SW 1271 (cell line): Measurements from ENCODE around the gene ACOT8.
A peak's percentile ranks its signal among the peaks of the same experiment; 100 is the strongest.
"Not testable (repeated sequence)": the region's sequence is repeated elsewhere in the genome, so short reads cannot be mapped to it uniquely, and the experiment has no call there.

ENCODE experiments used
- DNase-seq, 2 experiments: peaks; one replicate each; lab custom pipeline; 2025; lab: John Stamatoyannopoulos, UW

ACOT8 gene

DNA sequence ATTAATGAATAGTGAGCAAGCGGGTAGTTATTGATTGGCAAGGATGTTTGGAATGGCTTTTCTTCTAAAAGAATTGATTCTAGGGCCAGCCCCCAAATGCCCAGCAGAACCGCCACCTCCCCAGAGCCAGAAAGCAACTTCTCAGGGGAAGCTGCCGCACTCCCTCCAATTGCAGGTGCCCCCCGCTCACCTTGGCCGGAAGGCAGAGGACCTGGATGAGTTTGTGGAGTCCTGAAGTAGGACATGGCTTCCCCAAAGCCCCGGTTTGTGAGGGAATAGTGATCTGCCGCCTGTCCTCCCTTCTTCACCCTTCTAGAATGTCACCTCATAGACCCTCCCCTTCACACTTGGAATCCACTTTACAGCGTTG lies 30.1 kb upstream of the ACOT8 start, which contains the start of gene SPATA25:
Gene SPATA25, minus strand, starts transcription at position 277 of the 370 bp plus-strand sequence. Its CDS starts 32 bp downstream, at position 245.
- DNase-seq: no peak

DNA sequence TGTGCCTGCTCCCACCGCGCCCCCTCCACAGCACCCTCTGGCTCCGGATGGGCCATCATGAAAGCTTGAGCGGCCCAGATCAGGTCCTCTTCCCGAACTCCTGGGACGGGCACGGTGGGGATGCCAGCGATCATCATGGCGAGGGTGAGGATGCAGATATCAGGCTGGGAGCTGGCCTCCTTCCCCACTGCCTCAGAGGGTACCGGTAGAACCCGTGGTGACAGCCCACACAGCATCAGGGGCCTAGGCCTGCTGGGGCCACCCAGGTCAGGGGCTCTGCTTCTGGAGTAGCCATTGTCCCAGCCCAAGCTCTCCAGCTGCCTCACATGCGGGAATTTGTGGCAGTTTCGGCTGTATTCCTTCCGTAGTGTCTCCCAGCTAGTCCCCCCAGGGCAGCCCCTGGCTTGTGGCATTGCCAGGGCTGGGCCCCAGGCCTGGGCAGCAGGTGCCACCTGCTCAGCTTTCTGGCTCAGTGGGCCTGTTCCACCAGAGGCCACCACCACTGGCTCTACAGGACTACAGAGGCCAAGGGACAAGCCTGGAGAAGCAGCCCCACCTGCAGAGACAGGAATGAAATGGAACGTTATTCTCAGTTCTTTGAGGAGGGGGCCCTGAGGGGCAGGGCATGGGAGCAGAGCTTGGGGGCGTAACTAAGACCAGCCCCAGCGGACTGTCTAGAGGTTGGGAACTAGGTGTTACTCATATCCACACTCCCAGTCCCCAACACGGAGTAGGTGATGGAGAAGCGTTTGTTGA lies 29.6 kb upstream of the ACOT8 start:
- DNase-seq: no peak

DNA sequence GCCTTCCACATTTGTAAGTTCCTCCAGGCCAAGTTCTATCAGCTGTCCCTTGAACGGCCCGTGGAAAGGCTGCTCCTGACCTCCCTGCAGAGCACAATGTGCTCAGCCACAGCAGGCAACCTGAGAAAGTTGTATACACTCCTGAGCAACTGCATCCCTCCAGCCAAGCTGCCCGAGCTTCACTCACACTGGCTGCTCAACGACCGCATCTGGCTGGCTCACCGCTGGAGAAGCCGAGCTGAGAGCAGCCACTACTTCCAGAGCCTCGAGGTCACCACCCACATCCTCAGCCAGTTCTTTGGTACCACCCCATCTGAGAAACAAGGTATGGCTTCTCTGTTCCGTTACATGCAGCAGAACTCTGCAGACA lies 25.9 kb upstream of the ACOT8 start:
- no peak for DNase-seq

DNA sequence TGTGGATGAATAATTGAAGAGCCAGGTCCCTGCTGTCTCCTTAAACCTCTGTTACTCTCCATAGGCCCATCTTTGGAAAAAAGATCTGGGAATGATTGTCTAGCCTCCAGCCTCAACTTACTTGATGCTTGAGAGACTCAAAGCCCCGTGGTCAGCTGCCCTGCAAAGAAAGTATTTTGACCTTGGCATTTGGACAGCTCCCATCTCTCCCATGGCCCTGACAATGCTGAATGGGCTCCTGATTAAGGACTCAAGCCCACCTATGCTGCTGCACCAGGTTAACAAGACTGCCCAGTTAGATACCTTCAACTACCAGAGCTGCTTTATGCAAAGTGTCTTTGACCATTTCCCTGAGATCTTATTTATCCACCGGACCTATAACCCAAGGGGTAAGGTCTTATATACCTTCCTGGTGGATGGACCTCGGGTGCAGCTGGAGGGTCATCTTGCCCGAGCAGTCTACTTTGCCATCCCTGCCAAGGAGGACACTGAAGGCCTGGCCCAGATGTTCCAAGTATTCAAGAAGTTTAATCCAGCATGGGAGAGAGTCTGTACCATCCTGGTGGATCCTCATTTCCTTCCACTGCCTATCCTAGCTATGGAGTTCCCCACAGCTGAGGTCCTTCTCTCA lies 25.4 kb upstream of the ACOT8 start:
- DNase-seq: no peak

DNA sequence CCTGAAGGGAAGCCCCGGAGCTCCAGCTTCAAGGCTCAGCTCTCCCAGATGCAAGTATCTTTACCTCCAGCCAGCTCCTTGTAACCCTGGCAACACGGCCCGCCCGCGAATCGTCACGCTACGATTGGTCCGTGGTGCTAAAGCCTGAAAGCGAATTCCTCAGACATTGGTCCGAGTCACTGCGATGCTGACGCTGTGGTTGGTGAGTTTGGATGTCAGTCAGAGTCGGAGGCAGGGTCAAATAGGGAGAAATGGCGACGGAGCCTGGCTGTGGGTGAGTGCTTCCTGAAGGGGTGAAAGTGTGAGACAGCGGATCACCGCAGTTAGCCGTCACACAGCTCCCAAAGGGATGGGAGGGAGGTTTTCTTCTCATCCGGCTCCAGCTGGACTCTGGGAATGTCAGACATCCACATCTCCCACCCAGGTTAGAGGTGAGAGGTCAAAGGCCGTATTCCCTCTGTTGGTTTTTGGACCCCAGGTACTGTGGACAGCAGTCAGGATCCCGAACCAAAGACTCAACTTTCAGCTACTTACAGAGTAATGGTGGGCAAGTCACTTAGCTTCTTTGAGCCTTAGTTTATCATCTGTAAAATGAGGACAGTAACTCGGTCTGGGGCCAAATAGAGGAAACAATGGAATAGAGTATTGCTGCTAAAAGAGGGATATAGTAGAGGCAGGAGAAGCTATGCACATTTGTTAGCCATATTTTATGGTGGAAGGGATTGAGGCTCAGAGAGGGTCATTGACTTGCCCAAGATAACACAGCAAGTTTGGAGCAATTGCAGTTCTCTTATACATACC lies 24.0 kb upstream of the ACOT8 start, which contains the start of gene ZSWIM1:
Gene ZSWIM1, plus strand, starts transcription at position 240 of the 801 bp plus-strand sequence. CDS start 1,366 bp downstream, outside the sequence.
- DNase-seq: peak; percentile 96 to 98

DNA sequence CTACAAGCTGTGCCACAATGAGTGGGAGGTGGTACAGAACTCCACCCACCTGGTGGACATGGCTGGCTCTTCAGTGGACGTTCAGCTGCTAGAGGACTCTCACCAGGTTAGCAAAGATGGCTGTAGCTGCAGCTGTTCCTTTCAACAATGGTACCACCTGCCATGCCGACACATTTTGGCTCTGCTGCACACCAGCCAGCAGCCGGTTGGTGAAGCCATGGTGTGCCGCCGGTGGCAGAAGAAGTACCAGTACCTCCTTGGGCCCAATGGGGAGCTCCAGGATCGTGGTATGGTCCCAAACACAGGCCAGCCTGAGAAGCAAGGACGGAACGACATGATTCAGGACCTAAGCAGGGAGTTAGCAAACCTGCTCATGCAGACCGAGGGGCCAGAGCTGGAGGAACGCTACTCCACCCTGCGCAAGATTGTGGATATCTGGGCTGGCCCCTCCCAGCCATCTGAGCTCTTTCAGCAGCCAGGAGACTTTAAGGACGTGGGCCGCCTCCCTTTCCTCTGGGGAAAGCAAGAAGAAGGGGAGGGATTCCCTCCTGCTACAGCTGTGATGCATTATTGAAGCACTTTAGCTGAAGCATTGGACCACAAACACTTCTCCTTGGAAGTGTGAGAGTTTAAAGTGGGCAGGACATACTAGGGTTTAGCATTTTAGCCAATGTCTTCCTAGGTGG lies 21.0 kb upstream of the ACOT8 start:
- no peak for DNase-seq

DNA sequence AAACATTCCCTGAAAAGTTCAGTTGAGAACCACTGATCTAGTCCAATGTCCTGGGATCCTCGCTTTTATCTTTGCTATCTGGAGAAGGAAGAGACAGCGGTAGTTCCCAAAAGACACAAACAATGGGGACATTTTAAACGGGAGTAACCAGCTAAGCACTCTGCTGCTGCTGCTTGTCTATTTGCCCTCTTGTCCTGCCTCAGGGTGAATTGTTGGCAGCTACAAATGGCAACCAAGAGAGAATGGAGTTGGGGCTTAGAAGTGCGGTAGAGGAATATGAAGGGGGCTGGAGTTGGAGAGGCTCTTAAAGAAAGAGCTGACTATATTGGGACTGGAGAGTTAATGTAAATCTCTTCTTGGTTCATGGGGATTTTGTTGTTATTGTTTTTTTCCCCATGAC lies 17.4 kb upstream of the ACOT8 start:
- no peak for DNase-seq

DNA sequence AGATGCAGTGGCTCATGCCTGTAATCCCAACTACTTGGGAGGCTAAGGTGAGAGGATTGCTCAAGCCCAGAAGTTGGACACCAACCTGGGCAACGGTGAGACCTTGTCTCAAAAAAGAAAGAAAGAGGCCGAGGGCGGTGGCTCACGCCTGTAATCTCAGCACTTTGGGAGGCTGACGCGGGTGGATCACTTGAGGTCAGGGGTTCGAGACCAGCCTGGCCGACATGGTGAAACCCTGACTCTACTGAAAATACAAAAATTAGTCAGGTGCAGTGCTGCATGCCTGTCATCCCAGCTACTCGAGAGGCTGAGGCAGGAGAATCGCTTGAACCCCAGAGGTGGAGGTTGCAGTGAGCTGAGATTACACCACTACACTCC lies 16.9 kb upstream of the ACOT8 start:
- not testable (repeated sequence) for DNase-seq

DNA sequence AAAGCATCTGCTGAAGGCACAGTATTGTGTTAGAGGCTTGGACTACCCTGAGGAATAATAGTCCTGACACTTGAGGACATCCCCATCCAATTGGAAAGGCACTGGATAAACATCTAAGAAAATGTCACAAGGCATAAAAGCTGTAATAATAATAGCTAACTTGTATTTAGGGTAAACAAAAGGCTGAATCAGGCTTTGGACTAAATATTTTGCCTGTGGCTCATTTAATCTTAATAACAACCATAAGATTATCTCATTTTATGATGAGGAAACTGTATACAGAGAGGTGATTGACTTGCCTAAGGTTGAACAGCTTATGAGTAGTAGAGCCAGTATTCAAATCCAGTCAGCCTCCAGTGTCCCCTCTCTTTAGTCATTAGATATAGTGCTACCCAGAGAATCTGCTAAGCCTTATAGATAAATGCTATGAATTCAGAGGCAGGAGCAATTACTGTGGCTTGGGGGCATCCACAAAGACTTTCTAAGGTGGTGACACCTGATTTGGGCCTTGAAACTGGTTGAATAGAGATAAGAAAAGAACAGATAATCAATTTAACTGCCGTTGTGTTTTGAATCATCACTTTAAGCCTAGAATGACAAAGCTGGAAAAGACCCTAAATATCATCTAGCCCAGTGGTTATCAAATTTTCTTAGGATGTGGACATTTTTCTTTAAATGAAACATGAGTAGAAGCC lies 16.4 kb upstream of the ACOT8 start:
- no peak for DNase-seq

DNA sequence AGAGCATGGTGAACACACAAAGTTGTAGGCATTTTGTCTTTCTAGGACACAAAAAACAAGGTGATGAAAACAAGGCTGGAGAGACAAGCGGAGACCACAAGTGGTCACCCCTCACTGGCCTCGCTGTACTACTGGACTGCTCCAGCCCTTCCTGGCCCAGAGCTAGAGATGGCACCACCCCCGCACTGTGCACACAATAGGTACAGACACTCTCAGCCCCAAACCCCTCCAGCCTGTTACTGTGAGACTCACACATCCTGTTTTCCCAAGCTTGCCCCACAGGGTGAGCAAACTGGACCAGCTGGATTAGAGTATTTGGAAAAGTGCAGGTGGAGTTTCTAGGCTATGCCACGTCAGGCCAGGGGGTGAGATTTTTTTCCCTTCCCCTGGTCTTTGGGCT lies 15.4 kb upstream of the ACOT8 start:
- no peak for DNase-seq

DNA sequence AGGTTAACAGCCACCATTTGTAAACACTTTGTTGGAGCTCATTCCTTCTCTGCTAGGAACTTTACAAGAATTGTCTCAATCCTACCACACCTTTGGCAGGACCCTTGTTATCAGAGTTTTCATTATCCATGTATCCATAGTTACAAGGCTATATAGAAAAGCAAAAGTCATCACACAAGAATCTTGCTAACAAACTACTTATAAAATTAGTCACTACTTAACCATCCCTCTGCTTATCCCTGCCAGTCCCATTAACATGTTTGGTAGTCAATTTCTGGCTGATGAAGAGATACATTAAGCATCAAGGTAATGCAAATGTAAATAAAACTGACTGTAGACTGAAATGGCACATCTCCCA lies 10.6 kb upstream of the ACOT8 start:
- DNase-seq: peak in 1 of 2 experiments; percentile 63

DNA sequence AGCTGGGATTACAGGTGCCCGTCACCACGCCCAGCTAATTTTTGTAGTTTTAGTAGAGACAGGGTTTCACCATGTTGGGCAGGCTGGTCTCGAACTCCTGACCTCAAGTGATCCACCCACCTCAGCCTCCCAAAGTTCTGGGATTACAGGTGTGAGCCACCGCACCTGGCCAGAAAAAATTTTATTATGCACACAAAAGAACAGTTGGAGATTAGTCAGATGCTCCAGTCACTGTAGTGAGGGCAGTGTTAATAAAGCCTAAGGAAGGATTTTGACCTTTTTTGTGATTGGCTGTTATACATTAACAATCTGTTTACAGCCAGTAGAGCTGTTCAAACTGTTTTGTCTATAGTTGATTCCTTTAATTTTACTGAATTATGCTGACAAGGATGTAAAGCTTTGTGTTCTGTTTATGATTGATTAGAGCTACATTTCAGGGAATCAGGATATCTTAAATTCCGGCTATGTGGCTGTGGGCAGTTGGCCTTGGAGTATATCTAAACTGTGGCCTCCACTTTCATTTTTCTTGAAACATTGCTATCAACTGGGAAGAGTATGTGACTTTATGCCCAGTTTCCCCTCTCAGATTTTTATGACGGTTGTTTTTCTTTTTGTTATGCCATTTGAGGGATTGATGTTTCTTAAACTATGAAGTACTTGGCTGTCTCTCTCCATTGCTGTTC lies 10.1 kb upstream of the ACOT8 start:
- no peak for DNase-seq

DNA sequence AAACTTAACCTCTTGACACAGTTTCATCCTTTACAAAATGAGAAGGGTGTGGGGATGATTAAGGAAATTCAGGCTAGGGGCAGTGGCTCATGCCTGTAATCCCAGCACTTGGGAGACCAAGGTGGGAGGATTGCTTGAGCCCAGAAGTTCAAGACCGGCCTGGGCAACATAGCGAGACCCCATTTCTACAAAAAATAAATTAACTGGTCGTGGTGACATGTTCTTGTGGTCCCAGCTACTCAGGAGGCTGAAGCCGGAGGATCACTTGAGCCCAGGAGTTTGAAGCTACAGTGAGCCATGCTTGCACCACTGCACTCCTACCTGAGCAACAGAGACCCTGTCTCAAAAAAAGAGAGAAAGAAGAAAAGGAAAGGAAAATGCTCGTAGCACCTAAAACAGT lies 9.3 kb upstream of the ACOT8 start:
- DNase-seq: no peak

DNA sequence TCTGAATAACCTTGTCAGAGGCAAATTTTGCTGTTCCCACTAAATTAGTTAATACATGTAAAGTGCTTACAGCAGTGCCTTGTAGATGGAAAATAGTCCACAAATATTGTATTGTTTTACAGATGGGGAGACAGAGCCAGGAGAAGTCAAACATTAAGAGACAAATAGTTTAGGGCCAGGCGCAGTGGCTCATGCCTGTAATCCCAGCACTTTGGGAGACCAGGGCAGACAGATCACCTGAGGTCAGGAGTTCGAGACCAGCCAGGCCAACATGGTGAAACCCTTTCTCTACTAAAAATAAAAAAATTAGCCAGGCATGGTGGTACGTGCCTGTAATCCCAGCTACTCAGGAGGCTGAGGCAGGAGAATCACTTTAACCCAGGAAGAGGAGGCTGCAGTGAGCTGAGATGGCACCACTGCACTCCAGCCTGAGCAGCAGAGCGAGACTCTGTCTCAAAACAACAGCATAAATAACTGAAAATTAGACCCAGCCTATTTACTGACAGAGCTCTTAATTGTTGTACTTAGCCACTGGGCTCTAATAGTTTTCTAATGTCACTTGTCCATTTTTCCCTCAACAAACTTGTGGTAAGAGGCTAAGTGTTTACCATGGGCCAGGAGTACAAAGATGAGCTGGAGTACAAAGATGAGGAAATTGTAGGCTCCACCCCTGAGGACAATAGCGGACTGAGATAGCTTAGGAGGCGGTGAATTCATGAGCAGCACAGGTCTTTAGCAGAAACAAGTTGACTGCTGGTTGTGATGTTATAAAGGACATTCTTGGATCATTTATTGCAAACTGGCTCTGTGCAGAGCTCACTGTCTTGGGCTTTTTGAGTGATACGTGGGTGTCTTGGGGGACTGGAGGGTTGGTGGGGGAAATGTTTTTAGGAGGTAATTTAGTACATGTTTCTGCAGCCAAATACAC lies 6.6 kb upstream of the ACOT8 start:
- DNase-seq: no peak

DNA sequence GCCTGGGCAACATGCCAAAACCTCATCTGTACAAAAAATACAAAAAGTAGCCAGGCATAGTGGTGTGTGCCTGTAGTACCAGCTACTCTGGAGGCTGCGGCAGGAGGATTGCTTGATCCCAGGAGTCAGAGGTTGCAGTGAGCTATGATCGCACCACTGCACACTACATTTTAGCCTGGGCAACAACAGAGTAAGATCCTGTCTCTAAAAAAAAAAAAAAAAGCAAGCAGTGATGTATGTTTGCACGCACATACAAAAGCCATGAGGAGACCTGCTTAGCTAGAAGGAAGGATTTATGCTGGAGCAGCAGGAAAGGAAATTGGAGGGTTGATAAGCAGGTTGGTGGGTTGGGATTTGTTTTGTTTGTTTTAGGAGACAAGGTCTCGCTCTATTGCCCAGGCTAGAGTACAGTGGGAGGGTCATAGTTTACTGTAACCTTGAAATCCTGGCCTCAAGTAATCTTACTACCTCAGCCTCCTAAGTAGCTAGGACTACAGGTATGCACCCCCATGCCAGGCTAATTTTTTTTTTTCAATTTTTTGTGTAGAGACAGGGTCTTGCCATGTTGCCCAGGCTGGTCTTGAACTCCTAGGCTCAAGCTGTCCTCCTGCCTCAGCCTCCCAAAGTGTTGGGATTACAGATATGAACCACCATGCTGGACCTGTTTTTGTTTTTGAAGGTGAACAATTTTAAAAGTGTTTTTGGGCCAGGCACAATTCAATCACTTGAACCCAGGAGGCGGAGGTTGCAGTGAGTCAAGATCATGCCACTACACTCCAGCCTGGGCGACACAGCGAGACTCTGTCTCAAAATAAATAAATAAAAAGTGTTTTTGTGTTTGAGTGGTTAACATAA lies 4.3 kb upstream of the ACOT8 start:
- DNase-seq: no peak

DNA sequence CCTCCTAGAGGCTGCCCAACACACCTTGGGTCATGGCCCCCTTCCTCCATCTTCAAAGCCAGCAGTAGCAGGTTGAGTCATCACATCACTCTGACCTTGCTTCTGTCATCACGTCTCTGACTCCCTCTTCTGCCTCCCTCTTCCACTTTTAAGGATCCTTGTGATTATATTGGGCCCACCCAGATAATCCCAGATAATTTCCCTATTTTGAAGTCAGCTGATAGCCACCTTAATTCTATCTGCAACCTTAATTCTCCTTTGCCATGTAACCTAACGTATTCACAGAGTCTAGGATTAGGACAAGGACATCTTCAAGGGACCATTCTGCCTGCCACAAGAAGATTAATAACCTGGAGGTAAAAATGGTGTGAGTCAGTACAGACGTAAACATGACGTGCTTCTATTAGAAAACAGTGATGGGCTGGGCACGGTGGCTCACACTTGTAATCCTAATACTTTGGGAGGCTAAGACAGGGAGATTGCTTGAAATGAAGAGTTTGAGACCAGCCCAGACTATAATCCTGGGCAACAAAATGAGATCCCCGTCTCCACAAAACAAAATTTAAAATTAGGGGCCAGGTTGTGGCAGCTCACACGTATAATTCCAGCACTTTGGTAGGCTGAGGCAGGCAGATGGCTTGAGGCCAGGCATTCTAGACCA lies 3.5 kb upstream of the ACOT8 start:
- no peak for DNase-seq

DNA sequence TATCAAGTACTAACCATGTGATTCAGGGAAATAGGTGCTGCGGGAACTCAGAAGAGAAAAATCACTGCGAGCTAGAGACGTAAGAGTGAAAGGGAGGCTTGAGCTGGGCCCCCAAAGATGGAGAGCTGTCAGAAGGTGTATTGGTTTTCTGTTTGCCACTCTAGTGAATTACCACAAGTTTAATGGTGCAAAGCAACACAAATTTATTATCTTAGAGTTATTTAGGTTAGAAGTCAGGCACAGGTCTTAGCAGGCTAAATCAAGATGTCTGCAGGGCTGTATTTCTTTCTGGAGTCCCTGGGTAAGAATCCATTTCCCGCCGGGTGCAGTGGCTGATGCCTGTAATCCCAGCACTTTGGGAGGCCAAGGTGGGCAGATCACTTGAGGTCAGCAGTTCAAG lies 2.7 kb upstream of the ACOT8 start:
- no peak for DNase-seq

DNA sequence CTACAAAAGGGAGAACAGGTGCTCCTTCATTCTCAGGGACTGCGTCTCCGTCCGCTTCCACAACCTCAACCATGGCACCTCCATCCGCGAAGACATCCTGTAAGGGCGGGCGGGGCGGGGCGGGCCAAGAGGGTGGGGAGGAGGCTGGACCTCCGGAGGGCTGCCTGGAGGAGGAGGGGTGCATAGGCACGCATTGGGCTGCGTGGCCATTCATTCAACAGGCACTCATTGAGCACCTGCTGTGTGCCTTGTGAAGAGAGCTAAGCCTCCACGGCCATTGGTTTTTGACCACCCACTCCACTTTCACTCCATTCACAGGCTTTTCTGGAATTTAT lies 657 bp upstream of the ACOT8 start:
- DNase-seq: no peak

DNA sequence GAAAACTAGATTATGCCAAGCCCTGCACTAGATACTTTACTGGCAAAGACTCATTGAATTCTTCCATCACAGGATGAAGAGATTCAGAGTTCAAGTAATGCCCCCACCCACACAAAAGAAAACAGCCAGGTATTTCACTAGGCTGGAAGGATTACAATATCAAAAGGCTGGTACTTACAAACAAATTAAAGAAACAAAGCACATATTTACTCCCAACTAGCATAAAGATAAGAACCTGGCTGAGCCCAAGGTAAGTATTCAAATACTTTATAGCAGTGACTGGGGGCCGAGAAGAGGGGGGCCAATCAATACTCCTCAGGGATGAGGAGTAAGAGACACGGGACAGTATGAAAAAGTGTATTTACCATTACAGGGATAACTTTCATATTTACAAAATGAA lies 3.7 kb downstream of the ACOT8 start:
- no peak for DNase-seq
